SK-N-SH (cell line): ENCODE measurements around the gene FAM161A. TPM values are rescaled to one million over a fixed set of nuclear protein-coding genes. Genes with fewer than 3 reads are reported as not detected.

Experiments
- CTCF ChIA-PET: fragments of 300-600, 350-600 bp; formaldehyde crosslinking; extraction: SDS; loops from one replicate; lab custom pipeline; 2021; lab: Yijun Ruan, JAX
- POLR2A ChIA-PET: fragments of 350-600 bp; sonication (Branson Sonifier 250); formaldehyde crosslinking; extraction: SDS; loops from one replicate; lab custom pipeline; 2020; ENCODE audit warnings: antibody characterized with exemption, inconsistent platforms; lab: Yijun Ruan, JAX
- DNase-seq: peaks from one replicate; pipeline ENCODE4 v3.0.0; 2012
- H2AFZ ChIP-seq: fragments of 200-600 bp; sonication (generic); 2 replicates; pipeline ENCODE4 v1.8.1; 2016; ENCODE audit warnings: antibody characterized with exemption, mild to moderate bottlenecking, low read depth
- H3F3A ChIP-seq: fragments of 200-600 bp; sonication (generic); replicated peaks from 2 replicates; pipeline ENCODE3; 2016; ENCODE audit warnings: antibody characterized with exemption, mild to moderate bottlenecking; ENCODE audit not compliant: insufficient read depth
- H3K27ac ChIP-seq, 2 experiments: fragments of 200-500 bp in 1 of 2; fragments of 200-600 bp in 1 of 2; sonication (Bioruptor generic) in 1 of 2; sonication (generic), shearing (Covaris generic) in 1 of 2; 2 replicates each; pipeline versions ENCODE4 v1.5.1 to v1.6.1; 2014 to 2016; ENCODE audit warnings: low read depth in 2 of 2, inconsistent platforms in 1 of 2, low read length in 1 of 2, mild to moderate bottlenecking in 1 of 2, mixed read lengths in 1 of 2
- H3K27me3 ChIP-seq: fragments of 200-600 bp; sonication (generic), shearing (Covaris generic); 2 replicates; pipeline ENCODE4 v1.6.1; 2016; ENCODE audit warnings: mixed run types; ENCODE audit not compliant: insufficient read depth
- H3K36me3 ChIP-seq, 2 experiments: fragments of 200-500 bp in 1 of 2; fragments of 200-600 bp in 1 of 2; sonication (Bioruptor generic) in 1 of 2; sonication (generic) in 1 of 2; replicated peaks in 1 of 2; 2 replicates each; pipeline versions ENCODE3 to v1.5.1; 2014 to 2016; ENCODE audit warnings: low read length in 1 of 2, mild to moderate bottlenecking in 1 of 2; ENCODE audit not compliant: insufficient read depth in 2 of 2, control insufficient read depth in 1 of 2
- H3K4me1 ChIP-seq, 2 experiments: fragments of 200-500 bp in 1 of 2; fragments of 200-600 bp in 1 of 2; sonication (Bioruptor generic) in 1 of 2; sonication (generic), shearing (Covaris generic) in 1 of 2; 2 replicates each; pipeline versions ENCODE4 v1.5.1 to v1.6.1; 2014 to 2016; ENCODE audit warnings: low read depth in 1 of 2, low read length in 1 of 2, mixed run types in 1 of 2; ENCODE audit not compliant: insufficient read depth in 2 of 2, control insufficient read depth in 1 of 2
- H3K4me2 ChIP-seq: fragments of 200-600 bp; sonication (generic), shearing (Covaris generic); 2 replicates; pipeline ENCODE4 v1.6.1; 2017; ENCODE audit warnings: mixed run types
- H3K4me3 ChIP-seq, 2 experiments: fragments of 200-500 bp in 1 of 2; fragments of 200-600 bp in 1 of 2; sonication (Bioruptor generic) in 1 of 2; sonication (generic), shearing (Covaris generic) in 1 of 2; 2 replicates each; pipeline versions ENCODE4 v1.5.1 to v1.8.1; 2014 to 2016; ENCODE audit warnings: low read depth in 2 of 2, inconsistent platforms in 1 of 2, low read length in 1 of 2, mild to moderate bottlenecking in 1 of 2, mixed read lengths in 1 of 2, moderate library complexity in 1 of 2
- H3K79me2 ChIP-seq: fragments of 200-600 bp; sonication (generic); 2 replicates; pipeline ENCODE4 v1.8.1; 2017; ENCODE audit warnings: mild to moderate bottlenecking; ENCODE audit not compliant: insufficient read depth
- H3K9ac ChIP-seq: fragments of 200-600 bp; sonication (generic); 2 replicates; pipeline ENCODE4 v1.6.1; 2017; ENCODE audit warnings: mixed run types
- H3K9me2 ChIP-seq: fragments of 200-600 bp; sonication (generic); 2 replicates; pipeline ENCODE4 v1.6.1; 2017; ENCODE audit warnings: mixed run types
- H3K9me3 ChIP-seq: fragments of 200-600 bp; sonication (generic); 2 replicates; pipeline ENCODE4 v1.6.1; 2017; ENCODE audit warnings: mixed run types, mild to moderate bottlenecking, moderate library complexity
- H4K20me1 ChIP-seq: fragments of 200-600 bp; sonication (generic); 2 replicates; pipeline ENCODE4 v1.6.1; 2017; ENCODE audit warnings: mild to moderate bottlenecking, mixed run types; ENCODE audit not compliant: insufficient read depth
- EP300 ChIP-seq, 2 experiments: IDR thresholded peaks; 2 replicates each; pipeline versions ENCODE4 v1.4.0 to v1.6.1; 2012; ENCODE audit warnings: borderline replicate concordance in 1 of 2, low read depth in 1 of 2, low read length in 1 of 2
- FOXJ3 ChIP-seq: sonication (generic); formaldehyde crosslinking; IDR thresholded peaks from 2 replicates; pipeline ENCODE4 v1.5.1; 2020; ENCODE audit warnings: mild to moderate bottlenecking, missing genetic modification reagents
- NFIC ChIP-seq: IDR thresholded peaks from 2 replicates; pipeline ENCODE4 v1.4.0; 2012; ENCODE audit warnings: borderline replicate concordance
- NRF1 ChIP-seq: IDR thresholded peaks from 2 replicates; pipeline ENCODE4 v1.6.1; 2012; ENCODE audit warnings: low read depth, mild to moderate bottlenecking, low read length
- PBX3 ChIP-seq: IDR thresholded peaks from 2 replicates; pipeline ENCODE4; 2012
- POLR2AphosphoS5 ChIP-seq: IDR thresholded peaks from 2 replicates; pipeline ENCODE4 v1.6.1; 2012; ENCODE audit warnings: low read depth, low read length
- RAD21 ChIP-seq: IDR thresholded peaks from 2 replicates; pipeline ENCODE4 v1.6.1; 2012; ENCODE audit warnings: mild to moderate bottlenecking, low read length
- RCOR1 ChIP-seq: fragments of 150-350 bp; IDR thresholded peaks from 2 replicates; pipeline ENCODE4 v1.6.1; 2017; ENCODE audit warnings: antibody characterized with exemption, low read length
- TAF1 ChIP-seq: IDR thresholded peaks from 2 replicates; pipeline ENCODE4 v1.6.1; 2012; ENCODE audit warnings: low read depth, mild to moderate bottlenecking, low read length, moderate library complexity, borderline replicate concordance
- TCF12 ChIP-seq: IDR thresholded peaks from 2 replicates; pipeline ENCODE4 v1.4.0; 2012
- YY1 ChIP-seq: IDR thresholded peaks from 2 replicates; pipeline ENCODE4 v1.4.0; 2012; ENCODE audit warnings: low read depth, mild to moderate bottlenecking
- ZBTB33 ChIP-seq: IDR thresholded peaks from 2 replicates; pipeline ENCODE4 v1.4.0; 2012; ENCODE audit warnings: low read depth, borderline replicate concordance
- WGBS: methylation state at CpG from one replicate; pipeline ENCODE4 v1.1.6; 2017; ENCODE audit warnings: low lambda C conversion rate; 5-methylcytosine and 5-hydroxymethylcytosine counted together
- polyA plus RNA-seq, 3 experiments: library from polyadenylated mRNA; depleted of rRNA; stranded (reverse); fragments of >200 nt; gene quantifications; 2 replicates each; pipeline ENCODE4 v1.2.3, GENCODE V29; 2012
- TF ChIP-seq, protein P1 (sequence below): IDR thresholded peaks from 2 replicates; pipeline ENCODE4 v1.4.0; 2012; ENCODE audit warnings: low read depth, borderline replicate concordance
- TF ChIP-seq, protein P2 (sequence below): fragments of 150-350 bp; IDR thresholded peaks from 2 replicates; pipeline ENCODE4 v1.6.1; 2016; ENCODE audit warnings: mild to moderate bottlenecking, low read depth, low read length
- TF ChIP-seq, protein P3 (sequence below): fragments of 150-350 bp; IDR thresholded peaks from 2 replicates; pipeline ENCODE4 v1.6.1; 2017; ENCODE audit warnings: antibody characterized with exemption, low read length, low read depth, borderline replicate concordance

Gene FAM161A
- polyA plus RNA-seq, 1 of the 3 experiments (the other 2 are of a cell fraction) = 0.90 TPM

- DNase-seq = no peak
Observed at GRCh38 chr2:61822255-61822654, 31.6 kb downstream of the FAM161A start.

More at GRCh38 chr2:61822255-61822654, 31.6 kb downstream of the FAM161A start:
- H3K4me1 ChIP-seq = no peaks in the 10 kb centered on the region
- no peak overlapping the region for H3K9ac ChIP-seq
- no peak overlapping the region for H2AFZ ChIP-seq
- H3K27me3 ChIP-seq = no peaks in the 10 kb centered on the region
- 96% methylated on average over 2 of the region's 2 CpGs for WGBS
- no peak overlapping the region for H3K4me2 ChIP-seq
- POLR2A ChIA-PET = no interaction called here
- H3K4me3 ChIP-seq = no peak overlapping the region
- CTCF ChIA-PET = no interaction called here
- H3K36me3 ChIP-seq = peaks cover 0 to 5% of the 10 kb centered on the region in 2 experiments
- no peaks in the 10 kb centered on the region for H3K9me2 ChIP-seq
- peaks cover 6% of the 10 kb centered on the region for H3F3A ChIP-seq
- H3K9me3 ChIP-seq = no peaks in the 10 kb centered on the region
- H3K27ac ChIP-seq = no peak overlapping the region
- TF ChIP-seq NRF1 = no peak
- no peak for TF ChIP-seq YY1
- TF ChIP-seq, protein P1, sequence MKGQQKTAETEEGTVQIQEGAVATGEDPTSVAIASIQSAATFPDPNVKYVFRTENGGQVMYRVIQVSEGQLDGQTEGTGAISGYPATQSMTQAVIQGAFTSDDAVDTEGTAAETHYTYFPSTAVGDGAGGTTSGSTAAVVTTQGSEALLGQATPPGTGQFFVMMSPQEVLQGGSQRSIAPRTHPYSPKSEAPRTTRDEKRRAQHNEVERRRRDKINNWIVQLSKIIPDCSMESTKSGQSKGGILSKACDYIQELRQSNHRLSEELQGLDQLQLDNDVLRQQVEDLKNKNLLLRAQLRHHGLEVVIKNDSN = no peak
- TF ChIP-seq ZBTB33 = no peak
- no peak for TF ChIP-seq RAD21
- no peak for TF ChIP-seq RCOR1
- no peak for TF ChIP-seq TCF12
- TF ChIP-seq TAF1 = no peak
- TF ChIP-seq, protein P2, sequence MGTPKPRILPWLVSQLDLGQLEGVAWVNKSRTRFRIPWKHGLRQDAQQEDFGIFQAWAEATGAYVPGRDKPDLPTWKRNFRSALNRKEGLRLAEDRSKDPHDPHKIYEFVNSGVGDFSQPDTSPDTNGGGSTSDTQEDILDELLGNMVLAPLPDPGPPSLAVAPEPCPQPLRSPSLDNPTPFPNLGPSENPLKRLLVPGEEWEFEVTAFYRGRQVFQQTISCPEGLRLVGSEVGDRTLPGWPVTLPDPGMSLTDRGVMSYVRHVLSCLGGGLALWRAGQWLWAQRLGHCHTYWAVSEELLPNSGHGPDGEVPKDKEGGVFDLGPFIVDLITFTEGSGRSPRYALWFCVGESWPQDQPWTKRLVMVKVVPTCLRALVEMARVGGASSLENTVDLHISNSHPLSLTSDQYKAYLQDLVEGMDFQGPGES = no peak
- no peak for TF ChIP-seq FOXJ3
- no peak for TF ChIP-seq PBX3
- TF ChIP-seq EP300 (IDR thresholded peaks at IDR 0.05; ENCODE audit: borderline replicate concordance in 1 of 2, low read depth in 1 of 2, low read length in 1 of 2) = no peak
- no peak for TF ChIP-seq NFIC
- TF ChIP-seq, protein P3, sequence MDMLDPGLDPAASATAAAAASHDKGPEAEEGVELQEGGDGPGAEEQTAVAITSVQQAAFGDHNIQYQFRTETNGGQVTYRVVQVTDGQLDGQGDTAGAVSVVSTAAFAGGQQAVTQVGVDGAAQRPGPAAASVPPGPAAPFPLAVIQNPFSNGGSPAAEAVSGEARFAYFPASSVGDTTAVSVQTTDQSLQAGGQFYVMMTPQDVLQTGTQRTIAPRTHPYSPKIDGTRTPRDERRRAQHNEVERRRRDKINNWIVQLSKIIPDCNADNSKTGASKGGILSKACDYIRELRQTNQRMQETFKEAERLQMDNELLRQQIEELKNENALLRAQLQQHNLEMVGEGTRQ = no peak
- TF ChIP-seq POLR2AphosphoS5 = no peak
- no peaks in the 10 kb centered on the region for H4K20me1 ChIP-seq
- H3K79me2 ChIP-seq = no peaks in the 10 kb centered on the region
